ENCODE data around the gene BSPRY. TPM values are rescaled to one million over a fixed set of nuclear protein-coding genes. Genes with fewer than 3 reads are reported as not detected.
"Not testable (repeated sequence)": the region's sequence is repeated elsewhere in the genome, so short reads cannot be mapped to it uniquely, and the experiment has no call there.

Gene BSPRY
- total RNA-seq, 4 donors from 2014 or later: 0.40 to 1.9 TPM; not detected in 2

DNA sequence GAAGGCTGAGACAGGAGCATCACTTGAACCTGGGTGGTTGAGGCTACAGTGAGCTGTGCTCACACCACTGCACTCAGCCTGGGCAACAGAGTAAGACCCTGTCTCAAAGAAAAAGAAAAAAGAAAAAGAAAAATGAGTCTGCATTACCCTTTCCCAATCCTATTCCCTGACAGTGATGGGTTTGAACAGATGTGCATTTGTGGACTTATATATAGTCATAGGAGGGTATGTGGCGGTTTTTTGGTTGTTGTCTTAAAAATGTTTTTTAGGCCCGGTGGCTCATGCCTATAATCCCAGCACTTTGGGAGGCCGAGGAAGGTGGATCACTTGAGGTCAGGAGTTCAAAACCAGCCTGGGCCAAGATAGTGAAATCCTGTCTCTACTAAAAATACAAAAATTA, 14.0 kb downstream of the BSPRY start:
- DNase-seq: no peak
- no peaks in the 10 kb centered on the region for H3K27me3 ChIP-seq
- no peak for TF ChIP-seq POLR2A (IDR thresholded peaks at IDR 0.05)
- TF ChIP-seq, protein P1, sequence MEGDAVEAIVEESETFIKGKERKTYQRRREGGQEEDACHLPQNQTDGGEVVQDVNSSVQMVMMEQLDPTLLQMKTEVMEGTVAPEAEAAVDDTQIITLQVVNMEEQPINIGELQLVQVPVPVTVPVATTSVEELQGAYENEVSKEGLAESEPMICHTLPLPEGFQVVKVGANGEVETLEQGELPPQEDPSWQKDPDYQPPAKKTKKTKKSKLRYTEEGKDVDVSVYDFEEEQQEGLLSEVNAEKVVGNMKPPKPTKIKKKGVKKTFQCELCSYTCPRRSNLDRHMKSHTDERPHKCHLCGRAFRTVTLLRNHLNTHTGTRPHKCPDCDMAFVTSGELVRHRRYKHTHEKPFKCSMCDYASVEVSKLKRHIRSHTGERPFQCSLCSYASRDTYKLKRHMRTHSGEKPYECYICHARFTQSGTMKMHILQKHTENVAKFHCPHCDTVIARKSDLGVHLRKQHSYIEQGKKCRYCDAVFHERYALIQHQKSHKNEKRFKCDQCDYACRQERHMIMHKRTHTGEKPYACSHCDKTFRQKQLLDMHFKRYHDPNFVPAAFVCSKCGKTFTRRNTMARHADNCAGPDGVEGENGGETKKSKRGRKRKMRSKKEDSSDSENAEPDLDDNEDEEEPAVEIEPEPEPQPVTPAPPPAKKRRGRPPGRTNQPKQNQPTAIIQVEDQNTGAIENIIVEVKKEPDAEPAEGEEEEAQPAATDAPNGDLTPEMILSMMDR (IDR thresholded peaks at IDR 0.05): no peak
- intact Hi-C loops (cut with DNase I; ENCODE audit: low total_unique reads): no loop called here
- H3K9me3 ChIP-seq: no peaks in the 10 kb centered on the region
- H3K4me1 ChIP-seq: no peaks in the 10 kb centered on the region
- H3K27ac ChIP-seq: no peak overlapping the region
- H3K4me3 ChIP-seq: no peak overlapping the region
- no peaks in the 10 kb centered on the region for H3K36me3 ChIP-seq

DNA sequence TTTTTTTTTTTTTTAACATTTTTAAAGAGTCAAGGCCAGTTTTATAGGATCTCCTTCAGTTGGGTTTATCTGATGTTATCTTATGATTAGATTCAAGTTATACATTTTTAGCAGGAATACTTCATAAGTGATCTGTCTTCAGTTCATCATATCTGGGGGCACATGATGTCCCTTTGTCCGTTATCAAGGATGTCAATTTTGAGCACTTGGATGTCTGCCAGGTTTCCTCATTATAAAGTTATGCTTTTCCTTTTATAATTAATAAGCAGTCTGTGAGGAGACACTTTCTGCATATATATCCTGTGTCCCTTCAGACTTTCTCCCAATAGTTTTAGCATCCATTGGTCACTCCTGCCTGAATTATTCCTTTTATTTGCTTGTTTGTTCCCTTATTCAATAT, 15.6 kb downstream of the BSPRY start:
- no peak overlapping the region for H3K27ac ChIP-seq
- H3K4me1 ChIP-seq: no peaks in the 10 kb centered on the region
- no peaks in the 10 kb centered on the region for H3K9me3 ChIP-seq
- H3K27me3 ChIP-seq: no peaks in the 10 kb centered on the region
- DNase-seq: no peak
- no peak for TF ChIP-seq POLR2A (IDR thresholded peaks at IDR 0.05)
- TF ChIP-seq, protein P1 (IDR thresholded peaks at IDR 0.05): no peak
- no peak overlapping the region for H3K4me3 ChIP-seq
- intact Hi-C loops (cut with DNase I; ENCODE audit: low total_unique reads): no loop called here
- H3K36me3 ChIP-seq: no peaks in the 10 kb centered on the region

- H3K36me3 ChIP-seq; H3K4me3 ChIP-seq; H3K27ac ChIP-seq; H3K9me3 ChIP-seq; DNase-seq; intact Hi-C loops (cut with DNase I; ENCODE audit: low total_unique reads); H3K4me1 ChIP-seq; H3K27me3 ChIP-seq: not testable (repeated sequence)
Measured at GRCh38 chr9:113365652-113366051, 16.3 kb downstream of the BSPRY start.

- no peaks in the 10 kb centered on the region for H3K27me3 ChIP-seq
- no peak overlapping the region for H3K4me3 ChIP-seq
- no peaks in the 10 kb centered on the region for H3K36me3 ChIP-seq
- H3K27ac ChIP-seq: no peak overlapping the region
- TF ChIP-seq, protein P1 (IDR thresholded peaks at IDR 0.05): no peak
- no peak for TF ChIP-seq POLR2A (IDR thresholded peaks at IDR 0.05)
- no peaks in the 10 kb centered on the region for H3K9me3 ChIP-seq
- H3K4me1 ChIP-seq: no peaks in the 10 kb centered on the region
- intact Hi-C loops (cut with DNase I; ENCODE audit: low total_unique reads): no loop called here
- DNase-seq: no peak
Measured at GRCh38 chr9:113368348-113368981, 19.1 kb downstream of the BSPRY start.

- DNase-seq: no peak
- Histone ChIP-seq H3K9me3 (no peaks in the 10 kb centered on the region), H3K4me3 (no peak overlapping the region), H3K27me3 (no peaks in the 10 kb centered on the region), H3K4me1 (no peaks in the 10 kb centered on the region), H3K36me3 (no peaks in the 10 kb centered on the region), H3K27ac (no peak overlapping the region)
- no peak for TF ChIP-seq POLR2A (IDR thresholded peaks at IDR 0.05)
- TF ChIP-seq, protein P1 (IDR thresholded peaks at IDR 0.05): no peak
- intact Hi-C loops (cut with DNase I; ENCODE audit: low total_unique reads): no loop called here
Measured at GRCh38 chr9:113368982-113369854, 19.9 kb downstream of the BSPRY start.

Data from uterus (tissue), 4 donors.